GM19351 (cell line): ENCODE data around the gene PPIC.
"Not testable (repeated sequence)": the region's sequence is repeated elsewhere in the genome, so short reads cannot be mapped to it uniquely, and the experiment has no call there.

ENCODE experiments used
- ATAC-seq: cut with Tn5 transposase; IDR thresholded peaks from one replicate; pipeline ENCODE4 v1.9.1; 2021; ENCODE audit warnings: mild to moderate bottlenecking, moderate library complexity; ENCODE audit not compliant: unreplicated experiment

PPIC gene

DNA sequence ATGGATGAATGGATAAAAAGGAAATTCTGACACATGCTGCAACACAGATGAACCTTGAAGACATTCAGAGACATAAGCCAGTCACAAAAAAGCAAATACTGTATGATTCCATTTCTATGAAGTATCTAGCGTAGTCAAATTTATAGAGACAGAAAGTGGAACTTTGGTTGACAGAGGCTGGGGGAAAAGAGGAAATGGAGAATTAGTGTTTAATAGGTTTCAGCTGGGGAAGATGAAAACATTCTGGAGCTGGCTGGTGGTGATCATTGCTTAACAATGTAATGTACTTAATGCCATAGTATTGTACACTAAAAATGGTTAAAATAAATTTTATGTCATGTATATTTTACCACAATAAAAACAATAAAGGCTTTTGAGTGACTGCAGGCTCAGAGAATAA, 24.2 kb downstream of the PPIC start:
- no peak for ATAC-seq

DNA sequence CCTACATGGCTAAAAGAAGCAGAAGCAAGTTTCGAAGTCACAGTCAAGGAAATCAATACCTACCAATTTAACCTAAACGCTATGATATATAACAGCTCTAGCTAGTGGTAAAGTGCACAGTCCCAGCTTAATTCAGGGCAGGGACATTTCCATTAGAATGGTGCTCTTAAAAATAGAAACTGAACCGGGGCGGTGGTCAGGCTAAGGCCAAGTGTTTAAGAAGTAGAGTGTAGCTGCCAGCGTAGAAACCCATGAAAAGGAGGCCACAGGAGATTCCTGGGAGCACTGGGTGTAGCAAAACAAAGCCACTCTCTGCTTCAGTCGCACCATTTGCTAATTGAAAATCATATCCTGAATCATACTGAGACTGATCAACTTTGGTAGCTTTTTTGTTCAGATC, 28.8 kb downstream of the PPIC start:
- ATAC-seq, result no peak

DNA sequence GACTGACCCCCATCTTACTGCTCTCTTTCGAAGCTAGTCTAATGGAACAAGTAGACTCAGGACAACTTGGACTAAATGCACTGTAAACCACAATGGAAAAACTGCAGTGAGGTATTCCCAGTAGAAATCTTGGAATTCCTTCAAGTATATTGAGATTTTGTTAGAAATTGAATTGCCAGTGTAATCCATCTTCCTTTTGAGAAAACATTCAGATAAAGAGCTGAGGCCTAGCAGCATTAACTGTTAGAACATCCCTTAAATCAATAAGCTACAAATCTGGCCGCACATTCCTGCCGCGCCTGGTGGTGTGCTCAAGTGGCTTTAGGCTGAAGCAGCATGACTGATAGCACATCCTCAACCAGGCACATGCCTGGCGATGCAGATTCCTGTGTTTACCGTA, 29.3 kb downstream of the PPIC start:
- ATAC-seq, result no peak

DNA sequence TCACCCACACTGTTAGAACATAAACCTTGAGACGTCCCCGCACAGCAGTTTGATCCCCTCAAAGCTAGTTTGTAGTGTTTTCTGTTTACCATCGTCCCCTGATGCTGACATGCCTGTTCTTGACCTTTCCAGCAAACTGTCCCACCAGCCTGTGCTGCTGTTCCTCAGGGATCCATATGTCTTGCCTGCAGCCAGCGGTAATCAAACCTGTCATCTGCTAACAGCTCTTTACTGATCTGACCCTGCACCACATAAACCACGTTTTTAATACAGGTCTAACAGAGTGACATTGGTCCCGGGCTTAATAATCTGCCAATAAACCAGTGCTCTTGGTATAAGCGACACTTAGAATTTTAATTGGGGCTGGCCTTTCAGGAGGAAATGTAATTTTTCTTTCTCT, 34.7 kb downstream of the PPIC start:
- no peak for ATAC-seq

DNA sequence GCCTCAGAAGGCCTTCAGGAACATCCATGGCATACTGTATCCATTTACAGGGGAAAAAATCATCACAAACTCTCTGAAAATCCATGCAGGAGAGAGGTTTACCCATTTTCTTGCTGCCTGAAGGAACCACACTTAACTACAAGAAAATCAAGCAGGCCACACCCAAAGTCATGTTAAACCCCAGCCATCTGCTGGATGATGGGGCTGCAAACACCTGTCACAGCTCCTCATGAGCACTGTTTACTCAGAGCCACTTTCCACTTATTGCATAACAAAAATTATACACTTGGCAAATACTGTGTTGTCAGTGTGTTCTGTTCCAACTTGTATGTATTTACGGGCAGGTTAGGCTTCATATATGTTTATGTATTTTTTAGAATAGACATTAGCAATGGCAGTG, 35.8 kb downstream of the PPIC start:
- ATAC-seq, result no peak

DNA sequence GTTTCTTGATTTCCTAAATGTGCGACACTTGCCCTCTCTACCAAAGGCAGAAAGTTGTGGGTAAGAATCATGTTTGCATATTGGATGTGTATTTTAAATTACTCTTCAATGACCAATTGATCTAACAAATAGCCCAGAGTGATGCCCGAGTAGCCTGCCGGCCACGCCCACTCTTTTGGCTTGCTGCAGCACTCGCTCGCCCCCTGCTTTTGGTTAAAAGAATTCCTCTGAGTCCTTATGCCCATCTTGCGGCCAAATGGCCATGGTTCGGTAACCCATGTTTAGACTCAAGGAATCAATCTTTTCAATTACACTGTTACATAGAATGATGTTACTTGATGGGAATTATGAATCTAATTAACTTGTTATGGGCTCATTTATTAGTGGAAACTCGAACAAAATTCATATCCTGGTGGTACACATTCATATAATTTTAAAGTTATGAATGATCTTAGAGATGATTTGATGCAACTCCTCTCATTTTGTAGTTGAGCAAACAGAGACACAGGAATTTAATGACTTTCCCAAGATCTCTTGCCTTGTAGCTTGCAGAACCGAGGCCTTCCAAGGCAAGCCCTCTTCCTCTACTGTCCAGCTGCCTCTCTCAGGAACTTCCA, 36.5 kb downstream of the PPIC start:
- ATAC-seq, result peak; percentile 97

DNA sequence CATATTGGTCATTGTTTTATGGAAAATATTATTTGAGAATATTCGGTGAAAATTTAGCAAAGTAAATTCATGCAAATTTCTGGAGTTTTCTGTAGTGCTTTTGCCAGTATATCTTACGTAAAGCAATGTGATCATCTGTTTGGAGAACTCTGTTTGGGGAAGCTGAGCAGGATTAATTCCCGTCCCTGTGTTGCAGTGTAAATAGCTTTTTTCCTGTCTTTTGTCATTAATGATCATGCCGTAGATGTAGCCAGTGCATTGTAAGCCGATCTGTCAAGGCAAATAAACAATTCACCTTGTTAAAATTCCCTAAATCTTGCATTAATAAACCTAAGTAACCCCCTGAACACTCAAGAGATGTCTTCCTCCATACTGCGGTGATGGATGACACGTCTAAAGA, 39.2 kb downstream of the PPIC start:
- no peak for ATAC-seq

DNA sequence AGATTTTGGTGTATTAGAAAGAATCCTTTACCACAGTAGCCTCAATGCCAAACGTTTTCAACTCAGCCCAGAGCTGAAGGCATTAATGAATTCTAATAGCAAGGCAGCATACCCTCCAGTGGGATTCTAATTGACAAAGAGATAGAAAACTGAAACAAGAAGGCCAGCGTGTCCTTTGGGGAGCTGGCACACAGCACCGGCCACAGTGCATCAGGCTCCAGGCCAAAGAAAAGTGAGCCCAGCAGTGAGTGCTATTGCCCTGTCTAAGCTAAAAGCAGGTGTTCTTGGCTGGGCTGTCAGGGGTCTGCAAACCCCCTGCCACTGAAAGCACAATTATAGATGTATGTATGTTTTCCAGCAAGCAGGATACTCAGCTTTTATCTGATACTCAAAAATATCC, 40.4 kb downstream of the PPIC start:
- ATAC-seq, result no peak

DNA sequence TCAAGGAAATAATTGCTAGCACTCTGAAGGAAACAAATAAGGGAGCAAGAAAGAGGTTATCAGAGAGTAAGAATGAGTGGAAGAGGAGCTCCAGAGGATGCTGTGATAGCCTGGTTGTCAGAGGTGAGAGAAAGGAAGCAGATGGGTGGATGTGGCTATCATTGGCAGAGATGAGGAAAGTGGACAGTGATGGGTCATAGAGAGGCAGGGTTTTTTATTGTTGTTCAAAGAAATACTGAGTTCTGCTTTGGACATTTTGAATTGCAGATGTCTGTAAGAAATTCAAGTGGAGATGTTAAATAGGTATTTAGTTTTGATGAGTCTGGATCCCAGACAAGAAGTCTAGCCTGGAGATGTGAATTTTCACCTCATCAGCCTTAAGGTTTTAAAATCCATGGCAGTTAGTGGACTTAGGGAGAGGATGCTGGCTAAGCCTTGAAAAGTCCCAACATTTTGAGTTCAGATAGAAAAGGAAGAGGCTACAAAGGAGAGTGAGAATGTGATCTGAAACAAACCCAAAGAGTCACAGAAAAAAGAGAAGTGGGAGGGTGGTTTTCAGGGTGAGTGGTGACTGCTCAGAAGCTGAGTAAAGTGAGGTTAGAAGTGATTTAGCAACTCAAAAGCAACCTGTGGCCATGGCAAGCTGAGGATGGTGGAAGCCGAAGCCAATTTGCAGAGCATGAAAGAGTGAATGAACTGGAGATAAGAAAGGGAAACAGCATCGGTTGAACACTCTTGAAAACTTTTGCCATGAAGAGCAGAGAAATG, 50.4 kb downstream of the PPIC start:
- peak; percentile 99 for ATAC-seq

DNA sequence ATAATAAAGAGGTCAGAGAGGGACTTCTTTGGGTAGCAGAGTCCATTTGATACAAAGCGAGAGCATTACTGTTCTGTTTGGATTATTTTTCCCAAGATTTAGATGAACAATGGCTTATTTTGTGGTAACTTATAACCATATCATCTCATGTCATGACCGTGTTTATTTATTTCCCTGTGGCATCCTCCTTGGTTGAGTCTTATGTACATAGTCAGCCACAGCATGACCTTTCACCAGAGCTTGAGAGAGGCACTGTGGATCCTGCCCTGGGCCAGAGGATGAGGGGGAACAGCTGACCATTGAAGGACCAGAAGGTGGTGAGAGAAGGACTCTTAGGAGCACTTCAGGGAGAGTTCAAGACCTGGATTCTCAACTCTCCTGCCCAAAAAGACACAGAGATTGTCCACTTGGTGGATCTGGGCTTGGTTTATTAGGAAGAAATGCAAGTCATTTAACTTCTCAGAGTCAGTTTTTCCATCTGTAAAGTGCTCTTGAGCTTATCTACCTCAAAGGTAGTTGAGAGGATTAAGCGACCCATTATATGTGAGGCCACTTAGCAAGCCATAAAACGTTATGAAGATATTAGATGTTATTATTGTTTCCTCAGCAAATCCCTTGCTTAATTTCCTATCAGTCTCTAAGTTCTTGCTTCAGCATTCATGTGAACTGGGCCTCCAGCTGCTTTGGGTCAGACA, 51.4 kb downstream of the PPIC start:
- ATAC-seq, result no peak

DNA sequence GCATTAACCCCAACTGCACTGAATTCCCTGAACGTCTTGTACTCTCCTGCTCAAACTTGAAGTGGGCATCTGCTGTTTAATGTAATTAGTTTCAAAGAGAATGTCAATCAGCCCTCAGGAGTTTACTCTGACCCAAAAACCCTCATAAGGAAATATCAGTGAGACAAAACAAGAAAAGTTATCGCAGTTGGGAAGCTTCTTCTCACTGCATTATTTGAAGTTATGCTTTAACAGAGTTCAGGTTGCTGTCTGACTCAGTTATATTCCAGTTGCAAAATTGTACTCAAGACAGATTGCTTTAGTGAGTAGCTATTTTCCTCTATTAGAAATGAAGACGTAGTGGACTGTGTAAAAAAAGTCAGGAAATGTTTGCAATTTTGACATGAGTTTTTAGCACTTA, 52.1 kb downstream of the PPIC start:
- ATAC-seq, result no peak

DNA sequence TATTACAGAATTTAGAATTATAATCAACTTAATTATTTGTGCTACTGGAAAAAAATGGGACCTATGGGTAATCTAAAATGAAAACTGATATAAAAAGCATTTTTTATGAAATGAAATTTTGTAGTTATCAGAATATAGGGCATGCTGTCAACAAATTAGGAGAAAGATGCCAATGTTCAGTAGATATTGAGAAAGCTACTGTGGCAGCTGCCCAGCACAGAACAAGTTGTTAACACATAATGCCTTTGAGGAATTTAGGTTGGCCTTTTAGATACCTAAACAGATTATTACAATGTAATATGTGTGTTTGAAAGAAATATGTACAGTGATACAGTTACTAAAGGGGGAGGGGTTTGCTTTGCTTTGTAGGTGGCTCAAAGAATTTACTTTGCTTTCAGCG, 54.1 kb downstream of the PPIC start:
- ATAC-seq, result no peak

DNA sequence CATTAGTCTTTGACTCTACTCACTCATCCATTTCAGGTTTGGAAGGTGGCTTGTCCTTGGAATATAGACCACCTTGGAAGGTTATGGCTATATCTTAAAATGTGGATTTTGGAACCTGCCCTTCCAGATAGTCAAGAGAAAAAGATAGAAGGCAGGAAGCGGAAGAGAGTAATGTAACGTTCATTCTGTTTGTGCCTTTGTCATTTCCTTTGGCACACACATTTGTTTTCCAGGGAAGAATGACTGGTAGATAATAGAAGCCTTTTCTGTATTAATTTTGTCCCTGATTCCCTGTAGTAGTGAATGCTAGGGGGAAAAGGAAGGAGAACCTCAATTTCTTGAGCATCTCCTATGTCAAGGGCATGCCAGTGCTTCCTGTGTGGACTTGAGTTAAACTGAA, 54.7 kb downstream of the PPIC start:
- no peak for ATAC-seq

DNA sequence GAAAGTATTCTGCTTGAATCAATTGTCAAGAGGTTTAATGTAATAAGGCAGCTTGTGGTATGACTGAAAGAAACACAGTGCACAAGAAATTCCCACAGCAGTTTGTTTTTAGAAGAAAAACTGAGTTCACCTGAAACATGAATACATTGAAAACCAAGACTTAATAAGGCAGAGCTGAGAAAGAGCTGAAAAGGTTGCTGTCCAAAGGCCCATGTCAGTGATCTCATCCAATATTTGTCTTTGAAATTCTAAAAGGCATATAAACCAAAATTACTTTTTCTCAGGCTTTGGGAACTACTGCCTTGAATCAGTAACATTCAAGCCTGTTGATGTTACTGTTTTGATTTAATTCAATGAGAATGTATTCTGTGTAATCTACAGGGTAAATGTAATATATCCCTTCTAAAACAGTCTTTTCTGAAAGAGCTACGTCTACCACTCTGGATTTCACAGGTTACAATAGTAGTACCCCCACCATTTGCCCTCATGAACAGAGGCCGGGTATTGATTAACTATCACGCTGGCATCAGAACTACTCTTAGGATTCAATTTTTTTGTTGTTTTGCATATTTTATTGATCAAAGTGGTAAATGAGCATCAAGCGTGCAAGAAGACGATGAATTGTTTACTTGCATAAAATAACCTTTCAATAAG, 57.8 kb downstream of the PPIC start:
- no peak for ATAC-seq

DNA sequence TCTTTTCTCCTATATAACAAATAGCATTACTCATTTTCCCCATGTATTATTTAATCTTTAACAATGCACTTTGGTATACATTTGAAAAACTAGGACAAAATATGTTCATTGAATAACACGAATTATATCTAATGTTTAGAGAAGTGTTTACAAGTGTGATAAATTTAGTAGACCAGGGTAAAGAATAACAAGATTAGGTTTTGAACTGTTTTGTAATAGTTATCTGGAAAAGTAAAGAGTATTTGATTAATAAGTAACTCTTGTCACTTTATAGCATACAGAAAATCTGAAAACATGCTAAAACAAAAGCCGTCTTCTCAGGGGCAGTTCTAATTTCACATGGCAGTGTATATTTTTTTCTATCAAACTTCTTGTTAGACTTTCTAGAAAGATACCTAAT, 58.5 kb downstream of the PPIC start:
- ATAC-seq, result no peak

DNA sequence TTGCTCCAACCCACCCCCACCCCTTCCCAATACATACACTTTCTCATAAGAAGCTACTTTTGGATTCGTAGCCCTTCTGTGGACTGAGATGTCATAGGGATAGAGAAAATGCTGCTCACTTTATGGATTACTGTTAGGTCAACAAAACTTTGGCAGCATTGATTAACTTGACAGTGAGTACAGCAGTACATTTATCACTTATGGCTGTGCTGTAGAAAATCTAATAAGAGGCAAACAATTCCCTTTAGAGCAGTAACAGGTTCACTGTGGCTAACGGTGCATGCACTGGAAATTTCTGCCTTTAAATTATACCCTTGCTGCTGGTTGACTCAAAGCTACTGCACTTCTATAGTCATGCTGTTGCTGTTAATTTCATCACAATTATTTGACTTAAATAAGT, 59.2 kb downstream of the PPIC start:
- ATAC-seq, result no peak

DNA sequence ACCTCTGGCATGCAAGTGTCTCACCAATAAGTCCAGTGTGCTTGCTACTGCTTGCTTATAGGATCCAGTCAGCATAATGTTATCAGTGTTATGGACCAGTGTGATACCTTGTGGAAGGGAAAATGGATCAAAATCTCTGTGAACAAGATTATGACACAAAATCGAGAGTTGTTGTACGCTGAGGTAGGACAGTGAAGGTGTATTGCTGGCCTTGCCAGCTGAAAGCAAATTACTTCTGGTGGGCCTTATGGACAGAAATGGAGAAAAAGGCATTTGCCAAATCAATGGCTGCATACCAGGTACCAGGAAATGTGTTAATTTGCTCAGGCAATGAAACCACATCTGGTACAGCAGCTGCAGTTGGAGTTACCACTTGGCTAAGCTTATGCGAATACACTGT, 62.3 kb downstream of the PPIC start:
- not testable (repeated sequence) for ATAC-seq

DNA sequence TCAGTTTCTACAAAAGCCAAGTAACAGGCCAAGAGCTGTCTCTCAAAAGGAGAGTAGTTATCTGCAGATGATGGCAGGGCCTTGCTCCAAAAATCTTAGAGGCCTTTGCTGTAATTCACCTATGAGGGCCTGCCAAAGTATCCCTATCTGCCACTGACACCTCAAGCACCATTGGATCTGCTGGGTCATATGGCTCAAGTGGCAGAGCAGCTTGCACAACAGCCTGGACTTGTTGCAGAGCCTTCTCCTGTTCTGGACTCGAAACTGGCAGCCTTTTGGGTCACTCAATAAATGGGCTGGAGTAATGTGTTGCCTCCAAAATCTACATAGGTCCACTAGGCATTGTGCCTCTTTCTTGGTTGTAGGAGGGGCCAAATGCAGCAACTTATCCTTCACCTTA, 62.8 kb downstream of the PPIC start:
- not testable (repeated sequence) for ATAC-seq
